Activated B cell treated with CpG ODN at 0.5 μM for 24 hours (primary cell): ENCODE measurements around the gene HSD3B7. TPM values are rescaled to one million over a fixed set of nuclear protein-coding genes. Genes with fewer than 3 reads are reported as not detected.

Experiments
- ATAC-seq: fragments of 200-7000 bp; cut with Tn5 transposase; one replicate; pipeline ENCODE4 v1.10.0; 2021; ENCODE audit warnings: low read depth, mild to moderate bottlenecking, moderate library complexity
- CTCF ChIA-PET: fragments of 350-600 bp; sonication (Branson Sonifier 250); formaldehyde crosslinking; loops from one replicate; lab custom pipeline; 2021; ENCODE audit warnings: antibody characterized with exemption; lab: Charles Lee
- POLR2A ChIA-PET: fragments of 350-600 bp; sonication (Branson Sonifier 250); formaldehyde crosslinking; loops from one replicate; lab custom pipeline; 2021; ENCODE audit warnings: antibody characterized with exemption; lab: Charles Lee
- DNase-seq: peaks from one replicate; pipeline ENCODE4 v3.0.0; 2022
- H3K27ac Mint-ChIP-seq: one replicate; pipeline ENCODE4 v1.8.0; 2020; ENCODE audit warnings: mixed read lengths
- H3K27me3 Mint-ChIP-seq: one replicate; pipeline ENCODE4 v1.8.0; 2021; ENCODE audit warnings: mixed read lengths
- H3K36me3 Mint-ChIP-seq: one replicate; pipeline ENCODE4 v1.8.0; 2021; ENCODE audit warnings: low read depth, mixed read lengths
- H3K4me1 Mint-ChIP-seq: one replicate; pipeline ENCODE4 v1.8.0; 2021; ENCODE audit warnings: mixed read lengths
- H3K4me3 Mint-ChIP-seq: one replicate; pipeline ENCODE4 v1.8.0; 2020; ENCODE audit warnings: mild to moderate bottlenecking, mixed read lengths
- H3K9me3 Mint-ChIP-seq: one replicate; pipeline ENCODE4 v1.8.0; 2020; ENCODE audit warnings: mixed read lengths
- intact Hi-C: fragments of 100-400 bp; cut with micrococcal nuclease; formaldehyde crosslinking; loops from one replicate; pipeline ENCODE4 v1.15.1; 2024
- total RNA-seq: library from RNA; stranded (reverse); gene quantifications from 2 replicates; pipeline ENCODE4 v1.2.3, GENCODE V29; 2022
- TF ChIP-seq, protein P1 (sequence below): fragments of 200-600 bp; IDR thresholded peaks from one replicate; pipeline ENCODE4 v1.8.0; 2022; ENCODE audit warnings: antibody characterized with exemption, mild to moderate bottlenecking

HSD3B7 gene
- total RNA-seq, 1 donor from 2014 or later, result 1.3 TPM

DNA sequence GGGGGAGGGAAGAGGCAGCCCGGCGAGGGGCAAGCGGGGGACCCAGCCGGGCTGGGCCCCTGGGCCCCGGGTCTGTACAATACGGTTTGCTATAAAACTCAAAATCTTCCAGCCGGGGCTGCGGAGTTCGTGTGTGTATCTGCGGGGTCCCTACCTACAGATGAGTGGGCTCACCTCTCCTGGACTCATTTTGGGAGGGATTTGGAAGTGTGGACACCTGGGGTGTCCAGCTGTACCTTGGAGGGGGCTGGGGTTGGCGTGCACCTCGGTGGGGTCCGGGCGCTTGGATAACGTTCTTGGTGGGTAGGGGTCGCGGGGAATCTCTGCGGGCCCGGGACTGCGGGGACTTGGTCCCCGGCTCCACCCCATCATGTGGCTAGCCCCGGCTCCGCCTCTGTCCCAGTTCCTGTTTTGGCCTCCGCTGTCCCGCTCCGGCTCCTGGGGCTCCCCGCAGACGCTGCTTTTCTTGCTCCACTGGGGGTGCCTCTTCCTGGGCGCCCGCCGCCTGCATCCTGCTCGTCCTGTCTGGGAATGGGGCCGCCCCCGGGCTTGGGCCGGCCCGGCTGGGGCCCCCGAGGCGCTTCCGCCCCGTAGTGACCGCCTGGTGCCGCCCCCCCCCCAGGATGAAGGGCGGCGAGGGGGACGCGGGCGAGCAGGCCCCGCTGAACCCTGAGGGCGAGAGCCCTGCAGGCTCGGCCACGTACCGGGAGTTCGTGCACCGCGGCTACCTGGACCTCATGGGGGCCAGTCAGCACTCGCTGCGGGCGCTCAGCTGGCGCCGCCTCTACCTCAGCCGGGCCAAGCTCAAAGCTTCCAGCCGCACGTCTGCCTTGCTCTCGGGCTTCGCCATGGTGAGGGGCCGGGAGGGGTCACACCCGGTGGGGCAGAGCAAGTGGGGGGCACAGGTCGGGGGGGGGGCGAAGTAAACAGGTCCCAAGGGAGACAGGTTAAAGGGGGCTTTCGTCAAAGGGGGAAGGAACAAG, 36.0 kb upstream of the HSD3B7 start, which contains the start of gene ORAI3:
Gene ORAI3, plus strand, starts transcription at position 402 of the 983 bp plus-strand sequence. Its CDS starts 222 bp downstream, at position 624.
- ChIA-PET POLR2A (interaction anchor here (0.5 to 1.7 kb wide), 12 partner anchors 19 to 925 kb away, joined by 3 to 16 read pairs (median 4); partner anchors contain the start of genes FUS, STX4, ZNF267 and ZNF646), CTCF (interaction anchor here (0.6 to 1.0 kb wide), 3 partner anchors 8 to 921 kb away, joined by 3 to 4 read pairs (median 3); no protein-coding TSS in a partner anchor)
- peak; percentile 73 for DNase-seq
- H3K4me1 Mint-ChIP-seq, result peaks cover 27% of the 10 kb centered on the region
- peak; percentile 82 for ATAC-seq
- no peaks in the 10 kb centered on the region for H3K9me3 Mint-ChIP-seq
- H3K36me3 Mint-ChIP-seq, result peaks cover 17% of the 10 kb centered on the region
- intact Hi-C loops, result loop anchor here (1.0 to 2.0 kb wide), 3 partner anchors 8 to 194 kb away; partner anchors contain the start of genes FBXL19 and SETD1A
- peak within 1 kb of the TSS; percentile 86 for H3K27ac Mint-ChIP-seq
- TF ChIP-seq, protein P1, sequence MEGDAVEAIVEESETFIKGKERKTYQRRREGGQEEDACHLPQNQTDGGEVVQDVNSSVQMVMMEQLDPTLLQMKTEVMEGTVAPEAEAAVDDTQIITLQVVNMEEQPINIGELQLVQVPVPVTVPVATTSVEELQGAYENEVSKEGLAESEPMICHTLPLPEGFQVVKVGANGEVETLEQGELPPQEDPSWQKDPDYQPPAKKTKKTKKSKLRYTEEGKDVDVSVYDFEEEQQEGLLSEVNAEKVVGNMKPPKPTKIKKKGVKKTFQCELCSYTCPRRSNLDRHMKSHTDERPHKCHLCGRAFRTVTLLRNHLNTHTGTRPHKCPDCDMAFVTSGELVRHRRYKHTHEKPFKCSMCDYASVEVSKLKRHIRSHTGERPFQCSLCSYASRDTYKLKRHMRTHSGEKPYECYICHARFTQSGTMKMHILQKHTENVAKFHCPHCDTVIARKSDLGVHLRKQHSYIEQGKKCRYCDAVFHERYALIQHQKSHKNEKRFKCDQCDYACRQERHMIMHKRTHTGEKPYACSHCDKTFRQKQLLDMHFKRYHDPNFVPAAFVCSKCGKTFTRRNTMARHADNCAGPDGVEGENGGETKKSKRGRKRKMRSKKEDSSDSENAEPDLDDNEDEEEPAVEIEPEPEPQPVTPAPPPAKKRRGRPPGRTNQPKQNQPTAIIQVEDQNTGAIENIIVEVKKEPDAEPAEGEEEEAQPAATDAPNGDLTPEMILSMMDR, result no peak
- H3K27me3 Mint-ChIP-seq, result no peaks in the 10 kb centered on the region
- peak within 1 kb of the TSS; percentile 92 for H3K4me3 Mint-ChIP-seq

DNA sequence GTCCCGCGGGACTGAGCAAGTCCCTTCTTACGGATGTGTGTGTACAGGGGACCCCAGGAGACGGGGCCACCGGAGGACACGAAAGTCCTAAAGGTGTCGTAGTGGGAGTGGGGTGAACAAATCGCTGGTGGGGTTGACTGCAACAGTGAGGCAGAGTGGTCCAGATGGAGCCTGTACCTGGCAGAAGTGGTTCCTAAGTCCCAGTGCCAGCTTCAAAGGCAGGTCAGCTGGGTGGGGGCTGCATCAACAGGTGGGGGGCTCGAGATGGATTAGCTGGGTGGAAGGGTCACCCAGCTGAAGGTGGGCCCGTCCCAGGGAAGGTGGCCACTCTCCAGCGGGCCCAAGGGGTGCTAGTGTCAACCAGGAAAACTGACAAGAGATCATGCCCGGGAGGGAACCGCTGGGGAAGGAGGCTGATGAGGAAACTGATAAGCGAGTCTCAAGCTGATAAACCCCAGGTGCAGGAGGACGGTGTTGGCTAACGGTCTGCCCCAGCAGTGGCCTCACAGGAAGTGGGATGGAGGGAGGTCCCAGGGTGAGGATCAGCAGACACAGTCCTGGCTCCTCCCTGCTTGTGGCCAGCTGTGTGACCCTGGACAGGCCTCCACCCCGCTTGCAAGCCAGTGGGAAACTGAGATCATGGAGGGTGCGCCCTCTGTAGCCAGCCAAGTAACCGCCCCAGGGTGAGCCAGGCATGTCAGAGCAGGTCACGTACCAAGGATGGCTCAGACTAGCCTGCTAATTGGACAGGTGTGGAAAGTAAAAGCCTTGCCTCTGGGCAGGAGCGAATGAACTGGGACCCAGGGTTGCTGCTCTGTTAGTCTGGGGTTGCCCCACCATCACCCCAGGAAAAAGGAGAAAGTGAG, 35.1 kb upstream of the HSD3B7 start:
- Mint-ChIP-seq H3K27ac (peak overlapping the region; percentile 86), H3K27me3 (no peaks in the 10 kb centered on the region), H3K9me3 (no peaks in the 10 kb centered on the region), H3K4me3 (peak overlapping the region; percentile 92), H3K4me1 (peaks cover 27% of the 10 kb centered on the region), H3K36me3 (peaks cover 14% of the 10 kb centered on the region)
- ChIA-PET CTCF (interaction anchor here (0.5 to 1.5 kb wide), 5 partner anchors 8 to 86 kb away, joined by 3 to 4 read pairs (median 4); no protein-coding TSS in a partner anchor), POLR2A (interaction anchor here (0.5 to 1.7 kb wide), 11 partner anchors 18 to 924 kb away, joined by 3 to 16 read pairs (median 5); partner anchors contain the start of genes FUS, STX4, ZNF267 and ZNF646)
- TF ChIP-seq, protein P1, result no peak
- intact Hi-C loops, result loop anchor here (1.0 to 10.0 kb wide), 5 partner anchors 7 to 925 kb away; partner anchors contain the start of genes FBXL19, SETD1A and ZNF267
- ATAC-seq (peak; percentile 41), DNase-seq (peak; percentile 37)

DNA sequence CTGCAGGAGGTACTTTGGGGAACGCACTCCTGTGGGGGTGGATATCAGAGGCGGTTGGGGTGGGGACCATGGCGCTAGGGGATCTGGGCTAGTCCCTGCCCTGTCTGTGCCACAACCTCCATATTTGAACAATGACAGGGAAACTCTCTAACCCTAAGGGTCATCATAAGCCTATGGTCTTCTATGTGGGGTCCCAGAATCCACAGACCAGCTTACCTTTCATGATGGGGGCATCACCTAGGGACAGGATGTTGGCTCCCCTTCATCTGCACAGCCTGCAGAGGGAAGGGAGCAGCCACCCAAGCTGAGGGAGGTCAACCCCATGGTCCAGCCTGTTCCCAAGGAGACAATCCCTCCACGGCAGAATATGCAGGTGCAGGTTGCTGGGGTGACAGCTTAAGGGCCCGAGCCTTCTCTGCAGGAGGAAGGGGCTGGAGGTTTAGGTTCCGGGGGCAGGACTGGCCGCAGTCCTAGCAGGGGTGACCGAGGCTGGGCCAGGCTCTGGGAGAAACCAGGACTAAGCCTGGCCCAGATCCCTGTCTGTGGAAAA, 34.4 kb upstream of the HSD3B7 start:
- H3K27ac Mint-ChIP-seq, result peak overlapping the region; percentile 86
- peak overlapping the region; percentile 92 for H3K4me3 Mint-ChIP-seq
- H3K36me3 Mint-ChIP-seq, result peaks cover 14% of the 10 kb centered on the region
- TF ChIP-seq, protein P1, result no peak
- ATAC-seq (no peak), DNase-seq (no peak)
- POLR2A ChIA-PET, result interaction anchor here (0.8 to 1.7 kb wide), 5 partner anchors 76 to 923 kb away, joined by 3 to 10 read pairs (median 4); partner anchors contain the start of genes FUS, STX4, ZNF267 and ZNF646
- intact Hi-C loops, result loop anchor here (1.0 to 10.0 kb wide), 2 partner anchors 8 to 924 kb away; partner anchors contain the start of gene ZNF267
- CTCF ChIA-PET, result interaction anchor here (0.5 to 1.5 kb wide), 4 partner anchors 8 to 85 kb away, joined by 3 to 4 read pairs (median 4); no protein-coding TSS in a partner anchor
- peaks cover 27% of the 10 kb centered on the region for H3K4me1 Mint-ChIP-seq
- no peaks in the 10 kb centered on the region for H3K27me3 Mint-ChIP-seq
- no peaks in the 10 kb centered on the region for H3K9me3 Mint-ChIP-seq

DNA sequence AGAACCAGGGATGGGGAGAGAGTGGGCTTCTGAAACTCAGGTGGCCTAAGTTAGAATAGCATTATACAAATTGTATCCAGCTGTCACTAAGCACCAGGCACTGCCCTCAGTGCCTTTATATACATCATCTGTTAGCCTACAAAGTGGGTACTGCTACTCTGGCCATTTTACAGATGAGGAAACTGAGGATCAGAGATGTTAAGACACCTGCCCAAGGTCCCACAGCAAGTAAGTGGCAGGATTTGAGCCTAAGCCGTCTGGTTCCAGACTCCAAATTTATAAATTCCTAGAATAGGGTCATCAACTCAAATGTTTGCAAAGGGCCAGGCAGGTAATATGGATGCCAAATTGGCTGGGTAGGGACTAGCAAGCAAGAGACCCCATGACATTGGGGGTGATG, 33.8 kb upstream of the HSD3B7 start:
- no peak for DNase-seq
- intact Hi-C loops, result loop anchor here (10.0 kb wide), 1 partner anchor 924 kb away; the partner anchor contains the start of gene ZNF267
- Mint-ChIP-seq H3K9me3 (no peaks in the 10 kb centered on the region), H3K27ac (no peak overlapping the region), H3K36me3 (peaks cover 13% of the 10 kb centered on the region), H3K4me3 (no peak overlapping the region), H3K27me3 (no peaks in the 10 kb centered on the region), H3K4me1 (peaks cover 27% of the 10 kb centered on the region)
- CTCF ChIA-PET, result interaction anchor here (1.5 kb wide), 1 partner anchor 9 kb away, joined by 4 read pairs; no protein-coding TSS in a partner anchor
- ATAC-seq, result no peak
- TF ChIP-seq, protein P1, result no peak
- POLR2A ChIA-PET, result interaction anchor here (0.8 kb wide), 1 partner anchor 76 kb away, joined by 3 read pairs; no protein-coding TSS in a partner anchor
